HT-29 (cell line): ENCODE data around the gene DDX25. TPM values are rescaled to one million over a fixed set of nuclear protein-coding genes. Genes with fewer than 3 reads are reported as not detected.
"Not testable (repeated sequence)": the region's sequence is repeated elsewhere in the genome, so short reads cannot be mapped to it uniquely, and the experiment has no call there.

Source experiments
- DNase-seq: peaks from one replicate; pipeline ENCODE4 v3.0.0-alpha.2; 2015; ENCODE audit warnings: low spot score
- total RNA-seq: library from RNA; depleted of rRNA; stranded (reverse); fragments of >200 nt; shearing (Covaris generic); gene quantifications from 2 replicates; pipeline ENCODE4 v1.2.3, GENCODE V29; 2014; rRNA removed

The DDX25 gene
- not detected in 2 replicates for total RNA-seq

GRCh38 chr11:125903711-125904659 is at the start of gene DDX25:
Gene DDX25, plus strand, starts transcription at chr11:125904508. Its CDS starts 10 bp downstream, at chr11:125904518.
- DNase-seq: no peak

- DNase-seq: peak; percentile 16
Observed at GRCh38 chr11:125857670-125858069, 46.6 kb upstream of the DDX25 start.

- DNase-seq: not testable (repeated sequence)
Observed at GRCh38 chr11:125862786-125863185, 41.5 kb upstream of the DDX25 start.

DNA sequence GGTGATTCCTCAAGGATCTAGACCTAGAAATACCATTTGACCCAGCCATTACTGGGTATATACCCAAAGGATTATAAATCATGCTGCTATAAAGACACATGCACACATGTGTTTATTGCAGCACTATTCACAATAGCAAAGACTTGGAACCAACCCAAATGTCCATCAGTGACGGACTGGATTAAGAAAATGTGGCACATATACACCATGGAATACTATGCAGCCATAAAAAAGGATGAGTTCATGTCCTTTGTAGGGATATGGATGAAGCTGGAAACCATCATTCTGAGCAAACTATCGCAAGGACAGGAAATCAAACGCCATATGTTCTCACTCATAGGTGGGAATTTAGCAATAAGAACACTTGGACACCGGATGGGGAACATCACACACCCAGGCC is 39.0 kb upstream of the DDX25 start:
- not testable (repeated sequence) for DNase-seq

- DNase-seq: no peak
Observed at GRCh38 chr11:125869521-125869920, 34.8 kb upstream of the DDX25 start.

DNA sequence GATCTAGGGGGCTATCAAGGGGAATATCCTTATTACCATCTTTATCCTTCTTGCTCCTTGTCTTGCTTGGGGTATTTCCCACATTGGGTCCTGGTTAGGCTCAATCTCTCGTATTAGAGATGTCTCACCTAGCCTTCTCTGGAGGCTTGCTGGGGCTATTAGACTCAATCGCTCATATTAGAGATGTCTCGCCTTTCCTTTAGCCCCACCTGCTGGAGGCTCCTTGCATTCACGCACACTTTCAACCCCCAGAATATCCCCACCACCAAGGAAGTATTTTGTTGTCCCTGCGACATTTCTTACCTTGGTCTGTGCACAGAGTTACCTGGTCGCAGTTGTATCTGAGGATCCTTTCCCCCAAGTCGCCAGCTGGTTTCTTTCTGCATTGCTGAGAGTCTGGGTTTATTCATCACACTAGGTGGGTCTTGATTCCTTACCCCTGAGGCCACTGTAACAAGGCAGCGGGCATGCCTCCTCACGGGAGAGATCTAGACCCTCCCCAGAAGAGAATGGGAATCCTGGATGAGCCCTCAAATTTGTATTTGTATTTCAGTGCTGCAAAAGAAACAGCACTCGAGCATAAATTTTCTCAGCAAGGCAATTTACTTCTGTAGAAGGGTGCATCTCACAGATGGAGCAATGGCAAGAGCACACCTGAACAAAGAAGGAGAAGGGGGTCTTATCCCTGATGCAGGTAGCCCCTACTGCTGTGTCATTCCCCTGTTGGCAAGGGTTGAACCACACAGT is 32.7 kb upstream of the DDX25 start:
- DNase-seq: peak; percentile 71

DNA sequence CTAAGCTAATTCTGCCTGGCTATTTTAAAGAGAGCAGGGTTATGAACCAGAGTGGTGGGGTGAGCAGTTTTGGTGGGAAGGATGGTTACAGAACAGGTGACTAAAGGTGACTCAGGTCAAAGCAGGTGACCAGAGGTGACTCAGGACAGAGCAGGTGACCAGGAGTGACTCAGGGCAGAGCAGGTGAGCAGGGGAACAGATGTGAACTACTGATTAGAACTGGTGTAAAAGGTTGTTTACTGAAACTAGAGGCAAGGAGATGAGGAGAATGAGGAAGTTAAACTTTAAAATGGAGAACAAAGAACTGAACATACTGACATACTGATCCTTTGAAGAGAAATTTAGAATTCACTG is 32.2 kb upstream of the DDX25 start:
- no peak for DNase-seq

DNA sequence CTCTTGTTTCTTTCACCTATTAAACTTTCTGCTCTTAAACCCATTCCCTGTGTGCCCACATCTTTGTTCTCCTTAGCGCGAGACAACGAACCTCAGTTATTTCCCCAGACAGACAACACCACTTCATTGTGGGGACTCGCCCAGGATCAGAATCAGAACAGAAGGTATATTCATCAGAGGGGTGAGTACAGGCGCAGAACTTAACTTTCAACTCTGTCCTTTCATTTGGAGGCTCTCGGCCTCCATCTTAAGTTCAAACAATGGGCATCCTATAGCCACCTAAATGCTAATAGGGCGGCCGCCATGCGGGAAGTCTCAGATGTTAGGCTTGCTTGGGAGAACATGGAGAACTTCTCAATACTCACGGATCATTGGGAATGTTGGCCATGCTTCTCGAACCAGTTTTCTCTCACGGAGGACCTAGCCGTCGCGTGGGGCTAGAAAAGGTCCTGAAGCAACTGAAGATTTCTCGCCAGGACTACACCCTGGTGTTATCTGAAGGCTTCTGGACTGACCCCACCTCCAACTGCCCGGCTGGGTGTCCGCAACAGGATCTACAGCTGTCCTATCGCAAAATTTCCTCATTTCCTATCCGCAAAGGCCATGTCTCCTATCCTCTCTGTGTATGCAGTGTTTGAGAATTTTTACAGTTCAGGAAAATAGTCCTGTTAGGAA is 30.3 kb upstream of the DDX25 start:
- DNase-seq: no peak

DNA sequence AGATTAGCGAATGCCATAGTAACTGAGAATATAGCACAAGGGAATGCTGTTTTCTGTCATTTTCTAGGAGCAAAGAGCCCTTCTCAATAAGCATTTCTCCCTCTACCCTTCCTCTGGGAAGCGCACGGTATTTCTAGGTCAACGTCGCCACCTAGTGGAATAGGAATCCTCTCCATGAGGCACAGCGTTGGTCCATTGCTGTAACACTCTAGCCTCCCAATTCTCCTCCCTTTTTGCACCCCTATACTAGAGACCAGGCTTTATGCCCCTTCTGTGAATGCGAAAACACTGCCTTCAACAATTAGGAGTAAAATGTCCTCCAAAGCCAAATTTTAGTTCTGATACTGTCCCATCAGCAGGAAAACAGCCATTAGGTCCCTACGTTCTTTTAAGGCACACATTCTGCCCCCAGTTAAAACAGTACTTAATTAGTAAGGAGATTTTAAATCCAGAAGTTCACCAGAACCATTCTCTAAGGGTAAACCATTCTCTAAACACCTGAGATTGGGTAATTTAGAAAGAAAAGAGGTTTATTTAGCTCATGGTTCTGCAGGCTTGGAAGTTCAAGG is 29.7 kb upstream of the DDX25 start:
- DNase-seq: peak; percentile 91

DNA sequence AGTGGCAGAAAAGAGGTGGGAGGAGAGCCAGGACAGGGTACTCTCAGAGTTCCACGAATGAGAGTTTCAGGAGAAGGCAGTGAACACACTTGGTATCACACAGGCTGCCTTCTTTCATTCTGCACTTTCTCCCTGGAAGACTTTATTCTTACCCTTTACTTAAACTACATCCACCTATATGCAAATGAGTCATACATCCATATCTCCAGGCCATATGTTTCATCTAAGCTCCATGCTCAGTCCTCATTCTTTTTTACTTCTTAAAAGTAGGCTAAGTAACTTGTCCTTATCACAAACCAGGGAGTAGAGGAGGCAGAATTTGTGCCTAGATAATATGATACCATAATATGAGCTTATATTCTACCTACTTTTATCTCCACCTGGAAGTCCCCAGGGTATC is 23.0 kb upstream of the DDX25 start:
- DNase-seq: no peak

GRCh38 chr11:125883375-125883774 is 20.9 kb upstream of the DDX25 start:
- DNase-seq: no peak

DNA sequence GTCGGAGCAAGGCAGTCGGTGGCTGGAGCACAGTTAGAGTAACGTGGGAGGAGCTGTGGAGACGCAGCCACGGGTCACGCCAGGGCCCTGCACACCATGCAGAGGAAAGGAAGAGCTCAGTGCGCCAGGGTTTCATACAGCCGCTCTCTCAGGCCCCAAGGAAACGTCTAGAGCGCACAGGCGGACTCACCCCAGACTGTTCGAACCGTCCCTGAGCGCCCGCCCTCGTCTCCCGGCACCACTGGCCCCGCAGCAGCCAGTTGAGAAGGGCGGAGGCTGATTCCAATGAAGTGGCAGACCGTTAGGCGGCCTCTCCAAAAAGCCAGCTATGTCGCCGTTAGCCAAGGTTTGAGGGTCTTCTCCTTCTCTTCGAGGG is 17.3 kb upstream of the DDX25 start:
- DNase-seq: no peak

- DNase-seq: peak; percentile 95
Observed at GRCh38 chr11:125887373-125888324, 16.7 kb upstream of the DDX25 start, which contains the start of gene HYLS1. Gene HYLS1, plus strand, starts transcription at chr11:125887668. Its CDS starts 11,701 bp downstream, at chr11:125899369.

- DNase-seq: no peak
Observed at GRCh38 chr11:125890447-125891100, 13.7 kb upstream of the DDX25 start.

GRCh38 chr11:125892071-125892470 is 12.2 kb upstream of the DDX25 start:
- DNase-seq: no peak

DNA sequence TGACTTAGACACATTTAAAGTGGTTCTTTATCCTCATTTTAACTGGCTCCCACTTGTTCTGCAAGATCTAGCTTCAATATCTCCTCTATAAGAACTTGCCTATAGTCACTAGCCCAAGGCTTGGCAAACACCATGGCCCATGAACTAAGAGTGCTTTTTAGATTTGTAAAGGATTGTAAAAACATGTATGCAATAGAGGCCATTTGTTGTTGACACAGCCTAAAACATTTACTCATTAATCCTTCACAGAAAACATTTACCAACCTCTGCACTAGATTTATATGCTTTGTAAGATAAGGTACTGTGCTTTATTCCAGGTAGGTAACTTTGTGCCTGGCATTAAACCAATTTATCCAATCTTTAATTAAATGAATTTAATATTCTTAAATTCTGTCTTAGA is 11.3 kb upstream of the DDX25 start:
- DNase-seq: no peak

DNA sequence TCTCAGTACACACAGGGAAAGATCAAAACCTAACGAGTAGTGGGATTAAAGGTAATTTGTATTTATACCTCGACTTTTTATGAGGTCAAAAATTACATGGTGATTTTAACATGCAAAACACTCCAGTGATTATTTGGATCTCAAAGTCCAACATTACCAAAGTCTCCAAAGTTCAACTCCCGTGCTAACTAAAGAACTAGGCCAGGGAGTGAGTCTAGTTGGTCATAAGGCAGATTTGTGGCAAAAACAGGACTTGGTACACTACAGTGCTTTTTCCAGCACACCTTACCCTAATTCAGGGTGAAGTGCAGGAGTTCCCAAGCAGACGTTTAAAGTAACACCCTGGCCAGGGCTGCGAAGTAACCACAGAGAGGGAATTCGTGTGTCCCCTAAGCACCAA is 2.4 kb upstream of the DDX25 start:
- DNase-seq: no peak

DNA sequence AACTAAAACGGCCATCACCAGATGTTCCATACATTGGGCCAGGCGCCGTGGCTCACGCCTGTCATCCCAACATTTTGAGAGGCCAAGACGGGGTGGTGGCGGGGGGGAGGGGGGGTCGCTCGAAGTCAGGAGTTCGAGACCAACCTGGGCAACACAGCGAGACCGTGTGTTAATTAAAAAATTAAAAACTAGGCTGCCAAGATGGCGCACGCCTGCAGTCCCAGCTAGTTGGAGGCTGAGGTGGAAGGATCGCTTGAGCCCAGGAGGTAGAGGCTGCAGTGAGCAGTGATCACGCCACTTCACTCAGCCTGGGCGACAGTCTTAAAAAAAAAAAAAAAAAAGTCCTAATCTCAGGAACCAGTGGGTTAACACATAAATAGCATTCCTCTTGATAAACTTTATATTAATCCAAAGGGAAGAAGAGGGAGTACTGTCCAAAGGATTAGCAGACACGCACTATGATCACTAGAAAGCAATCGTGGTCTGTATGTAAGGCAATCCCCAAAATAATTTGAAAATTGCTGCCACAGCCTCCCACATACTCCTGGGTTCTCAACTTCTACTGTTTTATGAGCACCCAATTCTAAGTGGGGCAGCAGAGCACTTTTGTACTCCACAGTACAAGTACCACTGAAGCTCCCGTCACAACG is 1.9 kb upstream of the DDX25 start:
- DNase-seq: no peak

GRCh38 chr11:125902927-125903710 is 1.2 kb upstream of the DDX25 start, which contains the start of gene PUS3:
Gene PUS3, minus strand, starts transcription at chr11:125903206. Its CDS starts 6,922 bp downstream, at chr11:125896284.
- DNase-seq: peak; percentile 91
